Measurements from ENCODE around the gene ATP11B. TPM values are rescaled to one million over a fixed set of nuclear protein-coding genes. Genes with fewer than 3 reads are reported as not detected.
A peak's percentile ranks its signal among the peaks of the same experiment; 100 is the strongest.
"Not testable (repeated sequence)": the region's sequence is repeated elsewhere in the genome, so short reads cannot be mapped to it uniquely, and the experiment has no call there.

Gene ATP11B
- polyA plus RNA-seq, 4 donors, result 7.0 to 41.3 (median 13.4) TPM

DNA sequence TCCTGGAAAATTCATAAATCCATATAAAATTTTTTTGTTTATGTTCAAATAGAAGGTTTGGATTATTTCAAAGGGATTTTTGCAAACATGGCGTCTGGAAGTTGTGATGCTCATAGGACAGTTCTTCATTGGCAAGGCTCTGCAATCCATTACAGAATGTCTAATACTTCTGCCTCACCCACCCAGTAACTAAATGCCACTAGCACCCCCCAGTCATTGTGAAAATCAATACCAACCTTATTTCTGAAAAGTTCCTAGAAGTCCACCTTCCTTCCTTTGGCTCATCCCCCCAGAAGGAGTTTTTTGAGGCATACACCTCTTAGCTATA lies 17.9 kb downstream of the ATP11B start:
- Histone ChIP-seq H3K4me3 (ENCODE audit: low read depth in 1 of 3, low read length in 3 of 3) (no peak overlapping the region), H3K27ac (ENCODE audit: low read depth in 1 of 3, low read length in 2 of 3) (no peak overlapping the region), H3K36me3 (ENCODE audit: control insufficient read depth in 3 of 3, insufficient read depth in 2 of 3, low read depth in 1 of 3, low read length in 3 of 3) (peaks cover 0 to 4% (median 0%) of the 10 kb centered on the region in 3 donors), H3K9me3 (ENCODE audit: control insufficient read depth in 2 of 2, insufficient read depth in 1 of 2, low read depth in 1 of 2, low read length in 1 of 2) (no peaks in the 10 kb centered on the region), H3K27me3 (ENCODE audit: control insufficient read depth in 3 of 3, insufficient read depth in 3 of 3, low read length in 3 of 3) (no peaks in the 10 kb centered on the region), H3K4me1 (ENCODE audit: control insufficient read depth in 3 of 3, insufficient read depth in 2 of 3, low read depth in 1 of 3, low read length in 2 of 3) (peaks cover 2 to 12% (median 7%) of the 10 kb centered on the region in 3 donors)
- no peak for FAIRE-seq
- WGBS, 3 donors, result 89 to 96% (median 91%) methylated on average over 1 of the region's 1 CpG
- no peak for DNase-seq

GRCh38 chr3:182812123-182812522 lies 18.8 kb downstream of the ATP11B start:
- no peak overlapping the region for H3K4me3 ChIP-seq (ENCODE audit: low read depth in 1 of 3, low read length in 3 of 3)
- WGBS, 3 donors, result 7 to 18% (median 16%) methylated on average over 1 of the region's 1 CpG
- DNase-seq (peak in 1 of 2 donors; percentile 8), FAIRE-seq (no peak)
- no peaks in the 10 kb centered on the region for H3K27me3 ChIP-seq (ENCODE audit: control insufficient read depth in 3 of 3, insufficient read depth in 3 of 3, low read length in 3 of 3)
- peaks cover under 1 to 13% (median 8%) of the 10 kb centered on the region in 3 donors for H3K4me1 ChIP-seq (ENCODE audit: control insufficient read depth in 3 of 3, insufficient read depth in 2 of 3, low read depth in 1 of 3, low read length in 2 of 3)
- H3K9me3 ChIP-seq (ENCODE audit: control insufficient read depth in 2 of 2, insufficient read depth in 1 of 2, low read depth in 1 of 2, low read length in 1 of 2), result no peaks in the 10 kb centered on the region
- H3K36me3 ChIP-seq (ENCODE audit: control insufficient read depth in 3 of 3, insufficient read depth in 2 of 3, low read depth in 1 of 3, low read length in 3 of 3), result peaks cover 0 to 4% (median 0%) of the 10 kb centered on the region in 3 donors
- H3K27ac ChIP-seq (ENCODE audit: low read depth in 1 of 3, low read length in 2 of 3), result peak overlapping the region in 1 of 3 donors; percentile 13

- WGBS, 3 donors, result 82 to 88% (median 86%) methylated on average over 4 of the region's 4 CpGs
- no peak for FAIRE-seq
- peaks cover 0 to 13% (median 11%) of the 10 kb centered on the region in 3 donors for H3K4me1 ChIP-seq (ENCODE audit: control insufficient read depth in 3 of 3, insufficient read depth in 2 of 3, low read depth in 1 of 3, low read length in 2 of 3)
These were observed 21.2 kb downstream of the ATP11B start for GRCh38 chr3:182814419-182815062.

GRCh38 chr3:182816181-182816580 lies 22.9 kb downstream of the ATP11B start:
- peaks cover 1 to 17% (median 11%) of the 10 kb centered on the region in 3 donors for H3K4me1 ChIP-seq (ENCODE audit: control insufficient read depth in 3 of 3, insufficient read depth in 2 of 3, low read depth in 1 of 3, low read length in 2 of 3)
- H3K27ac ChIP-seq (ENCODE audit: low read depth in 1 of 3, low read length in 2 of 3), result no peak overlapping the region
- FAIRE-seq (no peak), DNase-seq (peak; percentile 12 to 72)
- H3K27me3 ChIP-seq (ENCODE audit: control insufficient read depth in 3 of 3, insufficient read depth in 3 of 3, low read length in 3 of 3), result no peaks in the 10 kb centered on the region
- H3K9me3 ChIP-seq (ENCODE audit: control insufficient read depth in 2 of 2, insufficient read depth in 1 of 2, low read depth in 1 of 2, low read length in 1 of 2), result no peaks in the 10 kb centered on the region
- no peak overlapping the region for H3K4me3 ChIP-seq (ENCODE audit: low read depth in 1 of 3, low read length in 3 of 3)
- peaks cover 0 to 4% (median 3%) of the 10 kb centered on the region in 3 donors for H3K36me3 ChIP-seq (ENCODE audit: control insufficient read depth in 3 of 3, insufficient read depth in 2 of 3, low read depth in 1 of 3, low read length in 3 of 3)
- 2 to 35% (median 20%) methylated on average over 1 of the region's 1 CpG for WGBS, 3 donors

More at GRCh38 chr3:182814419-182815062, 21.2 kb downstream of the ATP11B start:
- peaks cover 0 to 4% (median 0%) of the 10 kb centered on the region in 3 donors for H3K36me3 ChIP-seq (ENCODE audit: control insufficient read depth in 3 of 3, insufficient read depth in 2 of 3, low read depth in 1 of 3, low read length in 3 of 3)
- no peak overlapping the region for H3K4me3 ChIP-seq (ENCODE audit: low read depth in 1 of 3, low read length in 3 of 3)
- no peak for DNase-seq
- no peak overlapping the region for H3K27ac ChIP-seq (ENCODE audit: low read depth in 1 of 3, low read length in 2 of 3)
- no peaks in the 10 kb centered on the region for H3K9me3 ChIP-seq (ENCODE audit: control insufficient read depth in 2 of 2, insufficient read depth in 1 of 2, low read depth in 1 of 2, low read length in 1 of 2)
- no peaks in the 10 kb centered on the region for H3K27me3 ChIP-seq (ENCODE audit: control insufficient read depth in 3 of 3, insufficient read depth in 3 of 3, low read length in 3 of 3)

GRCh38 chr3:182818296-182818978 lies 25.1 kb downstream of the ATP11B start:
- peaks cover 0 to 4% (median 0%) of the 10 kb centered on the region in 3 donors for H3K36me3 ChIP-seq (ENCODE audit: control insufficient read depth in 3 of 3, insufficient read depth in 2 of 3, low read depth in 1 of 3, low read length in 3 of 3)
- 81 to 97% (median 88%) methylated on average over 4 of the region's 4 CpGs for WGBS, 3 donors
- H3K27me3 ChIP-seq (ENCODE audit: control insufficient read depth in 3 of 3, insufficient read depth in 3 of 3, low read length in 3 of 3), result no peaks in the 10 kb centered on the region
- no peak for FAIRE-seq
- no peak overlapping the region for H3K4me3 ChIP-seq (ENCODE audit: low read depth in 1 of 3, low read length in 3 of 3)
- DNase-seq, result no peak
- H3K9me3 ChIP-seq (ENCODE audit: control insufficient read depth in 2 of 2, insufficient read depth in 1 of 2, low read depth in 1 of 2, low read length in 1 of 2), result no peaks in the 10 kb centered on the region
- H3K4me1 ChIP-seq (ENCODE audit: control insufficient read depth in 3 of 3, insufficient read depth in 2 of 3, low read depth in 1 of 3, low read length in 2 of 3), result peaks cover 1 to 18% (median 9%) of the 10 kb centered on the region in 3 donors
- H3K27ac ChIP-seq (ENCODE audit: low read depth in 1 of 3, low read length in 2 of 3), result no peak overlapping the region

GRCh38 chr3:182821221-182821981 lies 28.1 kb downstream of the ATP11B start:
- H3K27ac ChIP-seq (ENCODE audit: low read depth in 1 of 3, low read length in 2 of 3), result peak overlapping the region; percentile 61 to 78 (median 73)
- H3K4me1 ChIP-seq (ENCODE audit: control insufficient read depth in 3 of 3, insufficient read depth in 2 of 3, low read depth in 1 of 3, low read length in 2 of 3), result peaks cover 1 to 12% (median 3%) of the 10 kb centered on the region in 3 donors
- FAIRE-seq (no peak), DNase-seq (peak; percentile 81 to 88)
- H3K36me3 ChIP-seq (ENCODE audit: control insufficient read depth in 3 of 3, insufficient read depth in 2 of 3, low read depth in 1 of 3, low read length in 3 of 3), result peaks cover 0 to 4% (median 0%) of the 10 kb centered on the region in 3 donors
- no peaks in the 10 kb centered on the region for H3K9me3 ChIP-seq (ENCODE audit: control insufficient read depth in 2 of 2, insufficient read depth in 1 of 2, low read depth in 1 of 2, low read length in 1 of 2)
- 32 to 56% (median 39%) methylated on average over 4 of the region's 4 CpGs for WGBS, 3 donors
- H3K4me3 ChIP-seq (ENCODE audit: low read depth in 1 of 3, low read length in 3 of 3), result no peak overlapping the region
- H3K27me3 ChIP-seq (ENCODE audit: control insufficient read depth in 3 of 3, insufficient read depth in 3 of 3, low read length in 3 of 3), result no peaks in the 10 kb centered on the region

GRCh38 chr3:182822260-182822659 lies 29.0 kb downstream of the ATP11B start:
- H3K4me1 ChIP-seq (ENCODE audit: control insufficient read depth in 3 of 3, insufficient read depth in 2 of 3, low read depth in 1 of 3, low read length in 2 of 3), result peaks cover 1 to 12% (median 3%) of the 10 kb centered on the region in 3 donors
- FAIRE-seq; H3K27ac ChIP-seq (ENCODE audit: low read depth in 1 of 3, low read length in 2 of 3); H3K36me3 ChIP-seq (ENCODE audit: control insufficient read depth in 3 of 3, insufficient read depth in 2 of 3, low read depth in 1 of 3, low read length in 3 of 3); H3K4me3 ChIP-seq (ENCODE audit: low read depth in 1 of 3, low read length in 3 of 3); DNase-seq; H3K27me3 ChIP-seq (ENCODE audit: control insufficient read depth in 3 of 3, insufficient read depth in 3 of 3, low read length in 3 of 3); H3K9me3 ChIP-seq (ENCODE audit: control insufficient read depth in 2 of 2, insufficient read depth in 1 of 2, low read depth in 1 of 2, low read length in 1 of 2): not testable (repeated sequence)
- 83 to 93% (median 91%) methylated on average over 5 of the region's 5 CpGs for WGBS, 3 donors

GRCh38 chr3:182824957-182825356 lies 31.7 kb downstream of the ATP11B start:
- Histone ChIP-seq H3K27ac (ENCODE audit: low read depth in 1 of 3, low read length in 2 of 3) (no peak overlapping the region), H3K4me3 (ENCODE audit: low read depth in 1 of 3, low read length in 3 of 3) (no peak overlapping the region), H3K9me3 (ENCODE audit: control insufficient read depth in 2 of 2, insufficient read depth in 1 of 2, low read depth in 1 of 2, low read length in 1 of 2) (no peaks in the 10 kb centered on the region), H3K27me3 (ENCODE audit: control insufficient read depth in 3 of 3, insufficient read depth in 3 of 3, low read length in 3 of 3) (no peaks in the 10 kb centered on the region), H3K4me1 (ENCODE audit: control insufficient read depth in 3 of 3, insufficient read depth in 2 of 3, low read depth in 1 of 3, low read length in 2 of 3) (peaks cover 0 to 12% (median 1%) of the 10 kb centered on the region in 3 donors), H3K36me3 (ENCODE audit: control insufficient read depth in 3 of 3, insufficient read depth in 2 of 3, low read depth in 1 of 3, low read length in 3 of 3) (peaks cover 0 to 4% (median 3%) of the 10 kb centered on the region in 3 donors)
- no peak for FAIRE-seq
- DNase-seq, result no peak

All from small intestine (tissue), 7 donors.